Measurements from ENCODE around the gene EIF4A3. TPM values are rescaled to one million over a fixed set of nuclear protein-coding genes. Genes with fewer than 3 reads are reported as not detected.

Gene EIF4A3
- total and polyA plus RNA-seq, 9 of the 15 experiments (the other 6 are each of a cell fraction or from before 2014, with no cell fraction given), result 62.7 to 171 (median 127) TPM

- BruUV-seq (replicated peaks), result no TSS peak
- Histone ChIP-seq H3K9me1 (ENCODE audit: control insufficient read depth, insufficient read depth, low read length) (no peaks in the 10 kb centered on the region), H3K4me2 (ENCODE audit: insufficient read depth, low read length) (no peak overlapping the region), H3K27ac (ENCODE audit: extremely low read depth, low read depth, low read length) (no peak overlapping the region), H4K20me1 (replicated peaks; ENCODE audit: control insufficient read depth, insufficient read depth, low read length) (no peaks in the 10 kb centered on the region; the same call in 1 of the 2 replicates), H2AFZ (ENCODE audit: low read depth, low read length) (no peak overlapping the region), H3K4me1 (replicated peaks in 1 of 2; ENCODE audit: control insufficient read depth in 2 of 2, insufficient read depth in 2 of 2, low read length in 2 of 2) (peaks cover 0 to 12% of the 10 kb centered on the region in 2 experiments; a peak in 2 of 5 replicates), H3K9ac (ENCODE audit: insufficient read depth in 1 of 2, low read depth in 2 of 2, low read length in 2 of 2) (no peak overlapping the region), H3K27me3 (ENCODE audit: control insufficient read depth in 2 of 2, insufficient read depth in 2 of 2, low read length in 2 of 2) (peaks cover 51 to 76% of the 10 kb centered on the region in 2 experiments), H3K79me2 (ENCODE audit: control insufficient read depth, insufficient read depth, low read length) (no peaks in the 10 kb centered on the region), H3K4me3 (no peak overlapping the region), H3K9me3 (replicated peaks; ENCODE audit: control insufficient read depth, insufficient read depth, low read depth, low read length) (no peaks in the 10 kb centered on the region), H3K36me3 (ENCODE audit: control insufficient read depth, insufficient read depth, low read length) (no peaks in the 10 kb centered on the region)
- TF ChIP-seq MBD2 (IDR thresholded peaks at IDR 0.05; ENCODE audit: borderline replicate concordance, low read depth), result no peak
- no peak for TF ChIP-seq BHLHE40 (IDR thresholded peaks at IDR 0.05; ENCODE audit: low read length)
- no peak for TF ChIP-seq MAZ (CRISPR knock-in tag; conservative IDR thresholded peaks at IDR 0.05 in 1 of 2, IDR thresholded peaks at IDR 0.05 in 1 of 2)
- no peak for TF ChIP-seq CHCHD3 (CRISPR knock-in tag; IDR thresholded peaks at IDR 0.05)
- TF ChIP-seq ZMIZ1 (IDR thresholded peaks at IDR 0.05; ENCODE audit: low read depth in 2 of 2, low read length in 2 of 2), result no peak
- no peak for TF ChIP-seq ERF (CRISPR knock-in tag; IDR thresholded peaks at IDR 0.05)
- TF ChIP-seq FOXM1 (IDR thresholded peaks at IDR 0.05; ENCODE audit: low read depth), result no peak
- no peak for TF ChIP-seq FOXM1 (CRISPR knock-in tag; IDR thresholded peaks at IDR 0.05; ENCODE audit: low read depth)
- no peak for TF ChIP-seq FOXP4 (CRISPR knock-in tag; IDR thresholded peaks at IDR 0.05; ENCODE audit: borderline replicate concordance)
- no peak for TF ChIP-seq BMI1 (IDR thresholded peaks at IDR 0.05; ENCODE audit: low read length)
- TF ChIP-seq GTF2E2 (tag; IDR thresholded peaks at IDR 0.05), result no peak
- TF ChIP-seq MYC (IDR thresholded peaks at IDR 0.05; ENCODE audit: low read depth, low read length), result no peak
- no peak for TF ChIP-seq MYC (CRISPR knock-in tag; IDR thresholded peaks at IDR 0.05; ENCODE audit: borderline replicate concordance, low read depth)
- TF ChIP-seq E2F6 (IDR thresholded peaks at IDR 0.05; ENCODE audit: borderline replicate concordance in 1 of 2, extremely low read depth in 1 of 2, insufficient read depth in 1 of 2, insufficient read length in 1 of 2, low read depth in 1 of 2, low read length in 1 of 2, poor library complexity in 1 of 2, severe bottlenecking in 1 of 2), result no peak
- no peak for TF ChIP-seq NFIX (CRISPR knock-in tag; IDR thresholded peaks at IDR 0.05; ENCODE audit: low read depth)
- TF ChIP-seq POLR2A (conservative IDR thresholded peaks at IDR 0.05), result no peak
- TF ChIP-seq FOS (IDR thresholded peaks at IDR 0.05; ENCODE audit: extremely low read depth, insufficient read length), result no peak
- no peak for TF ChIP-seq MAFF (IDR thresholded peaks at IDR 0.05; ENCODE audit: low read length)
- DNase-seq (ENCODE audit: extremely low read depth in 1 of 4, low spot score in 3 of 4), result no peak
- CTCF ChIA-PET (ENCODE audit: low intra/inter-chr PET ratio), result no interaction called here
- ATAC-seq, result no peak
- FAIRE-seq, result no peak
- in situ Hi-C loops (cut with MboI) (no loop called here), intact Hi-C loops (cut with micrococcal nuclease) (no loop called here)
- WGBS (ENCODE audit: insufficient coverage, low coverage, missing lambda C conversion rate), result 2% methylated on average over 11 of the region's 11 CpGs
- POLR2A ChIA-PET, result interaction anchor here (0.6 kb wide), 1 partner anchor 29 kb away, joined by 3 read pairs; no protein-coding TSS in a partner anchor
Measured at GRCh38 chr17:80176757-80177156, 29.8 kb upstream of the EIF4A3 start.
